ENCODE measurements around the gene SLC24A3.

The SLC24A3 gene

DNA sequence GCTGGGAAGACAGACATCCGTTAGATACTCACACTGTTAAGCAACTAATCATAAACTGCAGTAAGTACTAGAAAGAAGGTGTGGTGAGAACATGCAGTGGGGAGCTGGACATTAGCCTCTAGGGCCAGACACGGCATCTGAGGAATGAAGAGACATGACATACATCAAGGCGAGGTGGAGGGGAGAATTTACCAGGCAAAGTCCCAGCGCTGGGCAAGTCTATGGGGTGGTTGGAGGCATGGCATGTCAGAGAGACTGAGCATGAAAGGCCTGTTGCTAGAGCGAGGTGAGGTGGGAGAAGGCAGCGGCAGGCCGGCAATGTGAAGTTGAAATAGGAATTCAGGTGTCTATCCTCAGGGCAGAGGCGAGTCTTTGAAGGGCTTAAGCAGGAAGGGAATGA lies 31.8 kb downstream of the SLC24A3 start:
- DNase-seq: no peak

DNA sequence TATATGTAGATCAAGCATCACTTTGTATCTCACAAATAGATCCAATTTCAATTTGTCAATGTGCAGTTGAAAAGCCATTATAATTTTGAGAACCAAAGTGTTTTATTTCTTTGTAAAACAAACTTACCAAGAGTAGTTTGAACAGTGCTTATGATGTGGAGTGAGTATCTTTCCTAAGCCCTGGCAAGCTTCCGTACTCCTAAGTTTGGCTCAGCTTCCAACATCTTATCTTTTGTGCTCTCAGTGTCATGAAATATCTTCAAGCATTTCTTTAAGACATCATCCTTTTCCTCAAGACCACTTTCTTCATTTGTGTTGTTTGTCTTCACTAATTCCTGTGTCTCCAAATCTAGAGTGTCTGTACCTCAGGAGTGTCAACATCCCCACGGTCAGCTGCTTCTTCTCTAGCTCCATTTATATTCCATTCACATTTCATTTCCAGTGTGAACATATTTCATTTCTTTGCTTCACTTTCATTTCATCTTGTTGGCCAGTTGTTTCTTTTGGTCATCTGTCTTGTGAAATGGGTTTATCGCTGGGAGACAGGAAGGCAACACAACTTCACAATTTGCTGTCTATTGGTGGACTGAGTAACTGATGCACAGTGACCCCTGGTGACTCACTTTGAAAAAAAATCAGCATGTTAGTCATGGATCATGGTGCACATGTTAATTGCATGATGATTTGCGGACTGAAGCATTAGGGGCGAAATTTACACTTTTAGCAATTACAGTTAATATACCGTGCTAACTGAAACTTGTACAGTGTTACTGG lies 36.9 kb downstream of the SLC24A3 start:
- DNase-seq: no peak

GRCh38 chr20:19250346-19250745 lies 37.9 kb downstream of the SLC24A3 start:
- DNase-seq: no peak

GRCh38 chr20:19251506-19251905 lies 39.1 kb downstream of the SLC24A3 start:
- no peak for DNase-seq

GRCh38 chr20:19251958-19252357 lies 39.5 kb downstream of the SLC24A3 start:
- DNase-seq: no peak

DNA sequence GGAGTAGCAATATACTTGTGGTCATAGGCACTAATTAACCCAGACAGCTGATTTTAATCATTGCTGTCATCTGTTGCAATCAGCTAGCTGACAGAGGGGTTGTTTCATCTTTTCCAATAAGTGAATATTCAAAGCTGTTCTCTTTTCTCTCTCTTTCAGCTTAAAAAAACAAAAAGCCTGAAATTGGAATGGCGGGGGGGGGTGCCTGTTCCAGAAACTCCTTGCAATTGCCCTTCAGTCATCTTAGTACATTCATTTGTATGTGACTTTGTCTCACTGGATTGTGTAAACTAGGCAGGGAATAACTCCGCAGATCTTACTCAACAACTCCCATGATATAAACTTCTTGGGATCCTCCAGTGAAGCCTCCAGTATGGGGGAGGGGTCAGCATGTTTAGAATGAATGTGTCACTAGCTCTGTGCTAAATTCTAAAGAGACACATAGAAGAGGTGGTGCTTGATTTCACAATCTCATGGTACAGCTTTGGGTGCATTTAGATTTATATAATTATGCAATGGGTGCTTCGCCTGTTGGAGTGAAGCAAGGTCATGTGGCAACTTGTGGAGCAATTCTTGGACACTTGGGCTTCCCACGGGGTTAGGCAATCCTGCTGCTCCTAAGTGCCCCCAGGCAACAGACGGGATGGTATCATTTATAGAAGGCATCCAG lies 40.1 kb downstream of the SLC24A3 start:
- no peak for DNase-seq

DNA sequence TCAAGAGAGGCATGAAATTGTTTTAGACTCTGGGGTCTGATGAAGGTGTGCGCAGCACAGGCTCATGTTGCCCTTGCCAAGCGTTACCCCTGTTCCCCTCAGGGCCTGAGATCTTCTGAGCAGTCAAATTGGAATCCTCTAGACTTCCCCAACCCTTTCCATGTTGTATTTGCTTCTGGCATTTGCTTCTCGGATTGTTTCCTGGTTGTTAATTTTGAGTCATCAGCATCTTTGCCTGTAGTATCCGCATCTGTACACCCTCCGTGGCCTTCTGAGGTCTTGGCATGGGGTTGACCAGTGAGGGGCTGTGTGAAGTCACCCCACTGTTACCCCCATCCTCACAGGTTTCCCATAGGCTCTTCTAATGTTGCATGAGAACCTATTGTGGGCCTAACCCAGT lies 40.9 kb downstream of the SLC24A3 start:
- no peak for DNase-seq

DNA sequence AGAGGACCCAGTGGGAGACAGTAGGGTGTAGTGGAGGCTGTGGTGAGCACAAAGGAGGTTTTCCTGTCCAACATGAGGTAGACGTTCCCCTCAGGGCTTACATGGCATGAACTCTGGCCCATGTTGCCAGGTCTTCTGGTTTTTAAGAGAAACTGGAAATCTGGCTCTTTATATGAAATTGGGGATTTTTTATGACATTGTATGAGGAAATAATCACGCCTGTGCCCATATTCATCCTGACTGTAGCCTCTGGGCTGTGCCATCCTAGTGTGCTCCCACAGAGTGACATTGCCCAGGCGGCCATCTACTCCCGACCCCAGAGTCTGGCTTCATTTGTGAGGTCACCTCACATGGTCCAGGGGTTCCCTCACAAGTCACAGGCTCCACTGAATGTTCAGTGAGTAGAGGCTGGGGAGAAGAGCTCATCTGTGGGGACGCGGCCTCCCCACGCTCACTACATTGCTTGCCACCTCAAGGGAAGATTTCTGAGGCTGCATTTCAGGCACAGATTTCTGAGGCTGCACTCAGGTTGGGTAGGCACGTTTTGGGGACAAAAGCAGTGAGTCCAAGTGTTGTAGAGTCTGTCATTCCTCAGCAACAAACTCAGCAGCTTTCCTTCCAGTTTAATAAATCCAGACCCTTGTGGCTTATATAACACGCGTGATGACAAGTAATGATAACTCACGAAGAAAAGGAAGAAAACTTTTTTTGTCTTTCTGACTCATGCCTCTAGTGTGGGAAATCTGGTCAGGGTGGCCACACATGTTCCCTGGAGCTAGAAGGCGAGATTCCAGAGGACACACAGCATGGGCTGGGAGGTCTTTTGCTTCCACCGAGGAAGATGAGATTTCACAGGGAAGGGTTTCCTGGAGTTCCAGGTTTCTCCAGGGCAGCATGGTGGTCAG lies 41.7 kb downstream of the SLC24A3 start:
- no peak for DNase-seq

DNA sequence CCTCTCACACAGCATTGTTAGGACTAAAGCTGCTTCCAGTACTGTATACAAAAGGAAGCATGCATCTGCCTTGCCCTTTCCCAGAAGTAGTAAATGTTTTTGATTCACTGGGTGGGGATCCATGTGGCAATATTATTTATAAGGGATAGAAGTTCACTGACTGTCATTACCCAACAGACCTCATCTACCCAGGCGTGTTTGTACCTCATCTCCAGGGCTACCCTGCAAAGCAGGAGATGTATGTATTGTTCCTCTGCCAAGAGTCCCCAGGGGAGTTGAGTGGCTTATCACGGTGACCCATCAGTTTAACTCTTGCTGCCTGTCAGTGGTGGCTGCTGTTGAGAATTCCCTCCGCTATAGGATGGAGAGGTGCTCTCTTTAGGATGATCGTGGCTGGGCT lies 42.5 kb downstream of the SLC24A3 start:
- DNase-seq: no peak

DNA sequence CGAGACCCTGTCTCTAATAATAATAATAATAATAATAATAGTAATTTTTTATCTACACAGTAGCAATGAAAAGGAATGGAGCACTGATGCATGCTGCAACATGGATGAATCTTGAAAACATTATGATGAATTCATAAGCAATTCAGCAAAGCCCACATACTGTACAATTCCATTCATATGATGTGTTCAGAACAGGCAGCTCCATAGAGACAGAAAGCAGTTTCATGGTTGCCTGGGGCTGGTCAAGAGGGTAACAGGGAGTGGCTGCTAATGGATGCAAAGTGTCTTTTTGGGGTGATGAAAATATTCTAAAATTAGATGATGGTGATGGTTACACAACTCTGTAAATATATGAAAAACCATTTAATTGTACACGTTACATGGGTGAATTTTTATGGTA lies 43.6 kb downstream of the SLC24A3 start:
- DNase-seq: no peak

DNA sequence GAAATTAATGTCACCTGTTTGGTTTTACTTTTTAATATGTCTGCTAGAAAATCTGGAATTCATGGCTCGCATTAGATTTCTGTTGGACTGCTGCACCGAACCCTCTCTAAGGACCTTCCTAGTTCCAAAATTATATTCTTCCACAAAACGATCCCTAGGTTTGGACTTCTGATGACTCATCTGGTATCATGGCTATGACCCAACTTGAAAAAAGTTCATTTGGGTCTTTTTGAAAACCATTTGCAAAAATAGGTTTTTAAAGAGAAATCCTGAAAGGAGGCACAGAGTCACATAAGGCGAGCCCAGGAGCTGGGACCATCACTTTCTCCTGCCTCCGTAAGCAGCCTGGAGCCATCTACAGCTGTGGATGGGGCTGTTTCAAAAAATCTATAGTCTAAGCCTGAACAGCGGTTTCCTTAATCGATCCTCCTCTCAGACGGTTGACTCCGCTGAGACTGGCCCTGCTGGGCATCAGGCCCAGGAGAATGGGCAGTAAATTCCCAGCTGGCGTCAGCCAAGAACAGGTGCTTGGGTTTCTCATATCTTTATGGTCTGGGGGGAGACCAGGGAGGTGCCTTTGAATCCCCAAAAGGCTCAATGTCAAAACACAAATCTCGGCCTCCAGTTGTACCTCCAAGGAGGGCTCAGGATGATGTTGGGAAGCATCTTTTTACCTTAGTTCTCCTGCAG lies 44.6 kb downstream of the SLC24A3 start:
- DNase-seq: no peak

- DNase-seq: no peak
Measured at GRCh38 chr20:19257865-19258264, 45.4 kb downstream of the SLC24A3 start.

- no peak for DNase-seq
Measured at GRCh38 chr20:19259141-19259591, 46.7 kb downstream of the SLC24A3 start.

- DNase-seq: no peak
Measured at GRCh38 chr20:19260412-19261090, 48.1 kb downstream of the SLC24A3 start.

GRCh38 chr20:19264191-19264590 lies 51.7 kb downstream of the SLC24A3 start:
- no peak for DNase-seq

DNA sequence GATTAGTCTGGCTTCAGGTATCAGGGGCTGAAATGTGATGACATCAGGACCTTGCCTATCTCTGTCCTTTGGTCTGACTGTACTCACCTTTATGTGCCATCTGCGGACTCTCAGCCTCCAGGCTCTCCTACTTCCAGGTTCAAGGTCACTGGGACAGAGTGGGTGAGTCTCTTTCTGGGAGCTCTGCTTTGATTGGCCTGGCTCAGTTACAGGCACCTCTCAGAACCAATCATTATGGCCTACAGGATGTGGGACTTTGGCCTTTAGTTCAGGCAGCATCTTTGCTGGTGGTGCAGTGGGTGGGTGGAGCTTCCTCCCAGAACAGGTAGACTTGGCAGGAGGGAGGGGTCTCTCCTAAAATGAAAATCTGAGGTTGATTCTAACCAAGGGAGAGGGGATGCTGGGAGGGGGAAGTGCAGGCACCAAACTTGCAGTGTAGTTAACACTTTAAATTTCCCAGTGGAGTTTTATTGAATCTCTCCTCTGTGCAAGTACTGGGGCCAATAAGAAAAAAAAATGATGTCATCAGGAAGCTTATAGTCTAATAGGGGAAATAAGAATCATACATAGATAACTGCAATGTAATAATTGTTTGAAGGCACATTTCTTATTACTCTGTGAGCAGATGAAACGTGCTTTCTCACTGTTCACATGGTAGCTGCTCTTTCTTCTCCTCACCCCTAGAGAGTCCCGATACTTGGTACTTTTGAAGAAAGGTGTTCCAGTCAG lies 53.4 kb downstream of the SLC24A3 start:
- DNase-seq: no peak

DNA sequence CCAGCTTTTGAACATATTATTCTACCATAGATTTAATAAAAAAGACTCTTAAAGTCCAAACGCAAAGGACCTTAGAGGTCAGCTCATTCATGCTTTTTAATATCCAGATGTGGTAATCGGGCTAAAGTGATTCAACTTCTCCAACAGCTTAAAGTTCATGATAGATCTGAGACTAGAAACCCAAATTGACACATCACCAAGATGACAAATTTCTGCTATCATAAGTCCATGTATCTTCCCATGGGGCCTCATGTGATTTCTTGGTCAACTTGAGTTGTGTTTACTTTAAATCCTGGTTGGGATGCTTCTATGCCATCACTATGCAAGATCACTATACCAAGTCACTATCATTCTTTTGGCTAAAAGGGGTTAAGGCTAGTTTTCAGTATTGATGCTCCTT lies 56.0 kb downstream of the SLC24A3 start:
- no peak for DNase-seq

GRCh38 chr20:19269737-19270340 lies 57.4 kb downstream of the SLC24A3 start:
- no peak for DNase-seq

DNA sequence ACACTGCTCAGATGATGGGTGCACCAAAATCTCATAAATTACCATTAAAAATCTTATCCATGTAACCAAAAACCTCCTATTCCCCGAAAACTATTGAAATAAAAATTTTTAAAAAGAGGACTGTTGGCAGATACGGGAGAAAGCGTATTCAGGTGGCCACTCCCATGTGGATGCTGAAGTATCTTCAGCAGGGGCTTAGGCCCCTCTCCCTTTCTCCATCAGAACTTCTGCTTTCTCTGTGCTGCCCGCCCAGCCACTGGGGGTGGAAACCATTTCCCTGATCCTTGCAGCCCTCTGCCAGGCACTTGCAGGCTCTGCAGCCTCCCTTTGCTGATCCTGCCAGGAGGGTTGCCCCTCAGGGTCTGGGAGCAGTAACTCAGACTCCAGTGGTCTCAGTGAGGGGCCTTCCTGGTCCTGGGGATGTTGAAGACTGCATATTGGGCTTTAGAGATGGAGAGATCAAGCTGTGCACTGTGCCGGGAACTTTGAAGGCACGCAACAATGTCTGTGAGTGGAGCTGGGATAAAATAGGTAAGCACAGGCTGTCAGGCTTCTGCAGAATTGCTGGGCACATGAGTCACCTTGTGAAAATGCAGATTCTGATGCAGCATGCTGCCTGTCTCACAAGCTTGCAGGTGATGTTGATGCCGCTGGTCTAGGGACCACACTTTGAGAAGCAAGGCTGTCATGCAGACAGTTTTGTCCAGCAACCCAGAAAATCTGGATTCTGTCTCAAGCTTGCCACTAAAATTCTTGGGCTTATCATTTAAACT lies 59.6 kb downstream of the SLC24A3 start:
- no peak for DNase-seq

DNA sequence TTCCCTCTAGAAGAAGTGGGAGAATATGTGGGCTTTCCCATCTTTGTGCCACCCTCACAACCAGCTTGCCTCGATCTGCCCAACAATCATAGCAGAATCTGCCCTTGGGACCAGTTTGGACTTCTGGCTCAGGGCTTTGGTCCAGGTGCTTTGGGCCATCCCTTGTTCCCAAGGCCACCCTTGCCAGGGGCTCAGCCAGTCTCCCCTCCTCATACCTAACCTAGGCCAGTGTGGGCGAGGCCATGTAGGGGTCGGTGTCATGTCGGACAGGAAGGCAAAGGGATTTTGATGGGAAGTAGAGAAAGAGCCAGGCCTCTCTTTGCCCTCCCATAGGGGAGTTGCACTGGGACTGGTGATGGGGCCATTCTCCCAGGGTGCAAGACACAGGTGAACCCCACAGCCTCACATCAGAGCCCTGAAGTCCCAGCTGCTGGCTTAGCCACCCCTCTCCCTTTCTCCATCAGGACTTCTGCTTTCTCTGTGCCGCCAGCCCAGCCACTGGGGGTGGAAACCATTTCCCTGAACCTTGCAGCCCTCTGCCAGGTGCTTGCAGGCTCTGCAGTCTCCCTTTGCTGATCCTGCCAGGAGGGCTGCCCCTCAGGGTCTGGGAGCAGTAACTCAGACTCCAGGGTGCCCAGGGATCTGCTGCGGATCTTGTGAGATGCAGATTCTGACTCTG lies 60.7 kb downstream of the SLC24A3 start:
- DNase-seq: no peak
